Muscle of back (tissue), 11 donors: ENCODE data around the gene PEAK3. TPM values are rescaled to one million over a fixed set of nuclear protein-coding genes. Genes with fewer than 3 reads are reported as not detected.

Source experiments
- DNase-seq, 3 donors: peaks; one replicate each; pipeline versions ENCODE4 v3.0.0 to v3.0.0-alpha.2; 2013
- polyA plus RNA-seq, 10 donors: library from polyadenylated mRNA; unstranded; fragments of 120-200 nt; gene quantifications; one replicate each; pipeline ENCODE4 v1.2.1, GENCODE V29; 2013; ENCODE audit not compliant: insufficient read length in 10 of 10

PEAK3 gene
- polyA plus RNA-seq, 10 donors, result 0.05 to 0.24 (median 0.09) TPM; not detected in 2

- peak in 2 of 3 donors; percentile 44 to 69 for DNase-seq
Measured at GRCh38 chr19:2315818-2316353, 33.9 kb upstream of the PEAK3 start.

- DNase-seq, result no peak
Measured at GRCh38 chr19:2315121-2315817, 33.3 kb upstream of the PEAK3 start.

GRCh38 chr19:2312820-2313501, 31.0 kb upstream of the PEAK3 start:
- no peak for DNase-seq

GRCh38 chr19:2311093-2311492, 29.1 kb upstream of the PEAK3 start:
- DNase-seq, result no peak

- DNase-seq, result peak in 2 of 3 donors; percentile 26 to 44
Measured at GRCh38 chr19:2309734-2310362, 27.9 kb upstream of the PEAK3 start.

- no peak for DNase-seq
Measured at GRCh38 chr19:2308114-2308556, 26.2 kb upstream of the PEAK3 start, which contains the start of gene LINGO3. Gene LINGO3 (minus strand): TSS chr19:2308154. CDS start chr19:2291776, 16,378 bp downstream.

GRCh38 chr19:2307518-2308012, 25.6 kb upstream of the PEAK3 start:
- DNase-seq, result no peak

GRCh38 chr19:2306971-2307370, 25.0 kb upstream of the PEAK3 start:
- DNase-seq, result no peak

- DNase-seq, result no peak
Measured at GRCh38 chr19:2306281-2306806, 24.4 kb upstream of the PEAK3 start.

GRCh38 chr19:2305452-2306280, 23.7 kb upstream of the PEAK3 start:
- no peak for DNase-seq

- DNase-seq, result no peak
Measured at GRCh38 chr19:2303211-2303798, 21.3 kb upstream of the PEAK3 start.

- DNase-seq, result peak; percentile 32 to 83 (median 69)
Measured at GRCh38 chr19:2302319-2303210, 20.6 kb upstream of the PEAK3 start.

- DNase-seq, result no peak
Measured at GRCh38 chr19:2300533-2300932, 18.6 kb upstream of the PEAK3 start.

- DNase-seq, result no peak
Measured at GRCh38 chr19:2296141-2296540, 14.2 kb upstream of the PEAK3 start.

GRCh38 chr19:2294687-2295335, 12.8 kb upstream of the PEAK3 start:
- DNase-seq, result peak in 1 of 3 donors; percentile 45

- peak in 1 of 3 donors; percentile 56 for DNase-seq
Measured at GRCh38 chr19:2291185-2291751, 9.3 kb upstream of the PEAK3 start.

GRCh38 chr19:2290441-2291184, 8.6 kb upstream of the PEAK3 start:
- no peak for DNase-seq
